Glomerular endothelial cell (primary cell): ENCODE results near the gene TCF7L1. TPM values are rescaled to one million over a fixed set of nuclear protein-coding genes. Genes with fewer than 3 reads are reported as not detected.

Experiments
- DNase-seq: peaks from one replicate; pipeline ENCODE4 v3.0.0-alpha.2; 2011; ENCODE audit warnings: low read depth, low spot score; ENCODE audit errors: extremely low read depth
- total RNA-seq: library from RNA; depleted of rRNA; stranded (reverse); fragments of >200 nt; gene quantifications from 2 replicates; pipeline ENCODE4 v1.2.3, GENCODE V29; 2015

TCF7L1 gene
- total RNA-seq, 1 donor from 2014 or later, result 16.7 TPM

DNA sequence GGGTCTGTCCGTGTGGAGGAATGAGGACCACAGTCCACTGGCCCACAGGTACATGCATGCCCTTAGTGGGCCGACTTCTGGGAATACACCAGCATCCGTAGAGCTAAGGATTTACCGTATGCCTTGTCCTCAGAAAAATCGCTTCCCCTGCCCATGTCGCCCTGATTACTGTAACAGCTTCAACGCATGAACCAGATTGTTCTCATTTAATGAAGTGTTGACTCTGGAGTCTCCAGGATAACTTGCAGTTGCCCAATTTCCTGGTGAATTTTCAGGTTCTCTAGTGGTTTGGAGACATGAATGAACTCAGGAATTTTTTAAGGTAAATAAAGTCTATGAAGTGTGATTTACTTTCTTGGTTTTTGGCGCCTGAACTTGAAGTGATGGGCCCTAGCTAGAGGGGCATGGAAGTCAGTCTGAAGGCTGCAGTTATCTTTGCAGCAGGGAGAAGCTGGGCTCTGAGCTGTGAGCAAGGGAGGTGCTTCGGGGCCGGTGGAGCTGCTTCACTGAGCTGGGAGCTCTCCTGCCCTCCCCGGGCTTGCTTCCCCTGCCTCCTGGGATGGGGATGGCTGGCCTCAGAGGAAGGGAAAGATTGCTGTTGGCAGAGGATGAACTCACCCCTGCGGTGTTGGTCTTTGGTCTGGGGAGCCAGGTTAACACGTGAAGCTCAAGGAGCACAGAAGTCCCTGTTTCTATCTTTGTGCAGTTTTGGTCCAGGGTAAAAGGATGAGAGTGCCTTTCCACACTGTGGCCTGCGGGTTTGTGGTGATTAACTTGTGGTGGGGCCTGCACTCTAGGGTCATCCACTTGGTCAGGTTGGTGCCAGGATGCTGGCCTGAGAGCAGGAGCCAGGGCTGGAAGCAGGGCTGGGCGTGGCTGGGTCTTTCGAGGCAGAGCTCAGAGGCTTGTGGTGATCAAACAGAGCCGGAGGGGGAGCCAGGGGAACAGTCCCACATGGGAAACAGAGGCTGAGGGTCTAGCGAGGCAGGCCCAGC is 28.1 kb downstream of the TCF7L1 start:
- DNase-seq, result no peak

DNA sequence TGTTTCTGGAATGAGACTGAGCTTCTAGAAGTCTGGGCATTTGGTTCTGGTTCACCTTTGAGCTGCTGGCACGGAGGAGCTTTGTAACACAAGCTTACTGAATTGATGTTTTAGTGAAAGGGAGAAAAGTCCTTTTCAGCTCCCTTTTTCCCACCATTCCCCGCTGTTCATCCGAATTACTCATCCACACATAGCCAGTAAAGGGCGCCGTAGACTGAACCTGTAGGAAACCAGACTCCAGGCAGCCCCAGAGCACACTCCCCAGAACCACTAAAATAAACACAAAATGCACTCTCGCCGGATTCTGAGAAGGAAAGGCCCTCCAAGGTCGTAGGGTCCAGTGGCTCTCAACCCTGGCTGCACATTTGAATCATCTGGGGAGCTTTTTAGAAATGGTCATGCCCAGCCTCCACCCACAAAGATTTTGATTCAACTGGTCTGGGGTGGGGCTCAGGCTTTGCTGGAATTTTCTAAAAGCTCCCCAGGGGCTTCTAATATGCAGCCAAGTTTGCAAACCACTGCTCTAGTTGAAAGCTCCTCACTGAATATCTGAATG is 29.6 kb downstream of the TCF7L1 start:
- DNase-seq, result no peak

DNA sequence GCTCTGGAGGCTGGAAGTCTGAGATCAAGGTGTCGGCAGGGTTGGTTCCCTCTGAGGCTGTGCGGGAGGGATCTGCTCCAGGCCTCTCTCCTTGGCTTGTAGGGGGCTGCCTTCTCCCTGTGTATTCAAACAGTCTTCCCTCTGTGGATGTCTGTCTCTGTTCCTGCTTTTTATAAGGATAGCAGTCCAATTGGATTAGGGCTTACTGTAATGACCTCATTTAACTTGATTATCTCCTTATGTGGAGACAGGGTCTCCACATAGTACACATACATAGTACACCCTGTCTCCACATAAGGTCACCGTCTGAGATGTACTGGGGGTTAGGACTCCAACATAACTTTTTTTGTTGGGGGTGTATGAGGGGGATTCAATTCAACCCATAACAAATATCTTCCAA is 30.5 kb downstream of the TCF7L1 start:
- DNase-seq, result no peak

DNA sequence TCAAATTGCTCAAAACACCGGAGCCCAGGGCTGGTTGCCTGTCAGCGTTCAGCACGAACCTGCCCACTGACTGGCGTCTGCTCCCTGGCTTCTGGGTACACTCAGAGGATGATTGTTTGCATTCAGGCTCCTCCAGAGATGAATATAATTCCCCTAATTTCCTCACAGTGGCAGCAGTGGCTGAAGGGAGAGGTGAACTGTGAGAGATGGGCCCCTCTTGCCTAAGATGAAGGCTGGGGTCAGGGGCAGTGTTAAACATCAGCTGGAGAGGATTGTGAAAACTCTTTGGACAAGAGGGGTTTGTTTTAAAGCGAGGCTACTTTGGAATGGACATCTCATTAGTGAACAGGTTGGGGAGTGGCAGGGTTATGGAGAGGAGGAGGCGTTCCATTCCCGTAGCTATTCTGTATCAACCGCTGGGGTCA is 31.0 kb downstream of the TCF7L1 start:
- no peak for DNase-seq

DNA sequence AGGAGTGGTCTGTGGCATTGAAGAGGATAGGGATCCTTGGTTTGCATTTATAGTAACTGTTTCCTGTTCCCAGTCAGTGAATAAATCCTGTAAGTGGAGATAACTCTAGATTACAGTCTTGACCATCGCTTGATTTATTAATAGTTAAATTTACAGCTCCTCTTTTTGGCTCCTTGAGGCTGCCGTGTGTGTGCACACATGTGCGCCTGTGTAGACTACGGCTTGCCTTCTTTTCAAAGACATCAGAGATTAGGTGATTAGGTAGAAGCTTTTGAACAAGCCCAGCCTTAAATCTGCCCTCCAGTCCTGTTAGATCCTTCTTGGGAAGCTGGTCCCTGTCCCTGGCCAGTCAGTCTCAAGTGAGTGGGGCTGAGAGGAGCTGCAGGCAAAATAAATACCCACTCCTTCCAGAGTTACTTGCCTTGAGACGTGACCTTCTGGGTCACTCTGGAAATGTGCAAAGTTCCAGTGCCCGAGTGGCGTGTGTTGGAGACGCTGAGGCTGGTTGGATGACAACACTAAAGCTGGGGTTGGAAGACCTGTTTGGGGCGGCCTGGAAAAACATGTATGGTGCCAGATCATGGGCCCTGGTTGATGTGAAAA is 32.0 kb downstream of the TCF7L1 start:
- no peak for DNase-seq

DNA sequence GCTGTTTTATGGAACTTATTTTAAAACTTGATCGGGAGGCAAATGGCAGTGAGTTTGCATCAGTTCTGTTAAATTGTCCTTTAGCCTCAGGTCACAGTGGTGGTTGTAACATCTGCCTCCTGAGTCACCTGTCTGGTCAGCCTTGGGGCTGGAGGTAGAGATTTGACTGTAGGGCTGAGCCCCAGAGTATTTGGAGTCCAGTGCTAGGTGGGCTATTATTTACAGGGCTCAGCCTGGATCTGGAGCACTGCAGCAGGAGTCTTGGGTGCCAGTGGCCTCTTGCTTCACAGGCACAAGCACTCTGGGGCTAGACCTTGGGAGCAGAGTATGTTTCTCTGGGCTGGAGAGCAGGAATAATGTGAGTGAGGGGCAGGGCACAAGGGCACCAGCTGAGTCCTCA is 32.8 kb downstream of the TCF7L1 start:
- DNase-seq, result no peak

DNA sequence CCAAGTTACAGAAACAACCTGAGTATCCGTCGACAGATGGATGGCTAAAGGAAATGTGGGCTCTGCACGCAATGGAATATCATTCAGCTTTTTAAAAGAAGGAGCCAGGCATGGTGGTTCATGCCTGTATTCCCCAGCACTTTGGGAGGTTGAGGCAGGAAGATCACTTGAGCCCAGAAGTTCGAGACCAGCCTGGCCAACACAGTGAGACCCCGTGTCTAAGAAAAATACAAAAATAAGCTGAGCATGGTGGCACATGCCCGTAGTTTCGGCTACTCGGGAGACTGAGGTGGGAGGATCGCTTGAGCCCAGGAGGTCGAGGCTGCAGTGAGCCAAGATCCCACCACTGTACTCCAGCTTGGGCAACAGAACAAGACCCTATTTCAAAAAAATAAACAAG is 34.3 kb downstream of the TCF7L1 start:
- no peak for DNase-seq

DNA sequence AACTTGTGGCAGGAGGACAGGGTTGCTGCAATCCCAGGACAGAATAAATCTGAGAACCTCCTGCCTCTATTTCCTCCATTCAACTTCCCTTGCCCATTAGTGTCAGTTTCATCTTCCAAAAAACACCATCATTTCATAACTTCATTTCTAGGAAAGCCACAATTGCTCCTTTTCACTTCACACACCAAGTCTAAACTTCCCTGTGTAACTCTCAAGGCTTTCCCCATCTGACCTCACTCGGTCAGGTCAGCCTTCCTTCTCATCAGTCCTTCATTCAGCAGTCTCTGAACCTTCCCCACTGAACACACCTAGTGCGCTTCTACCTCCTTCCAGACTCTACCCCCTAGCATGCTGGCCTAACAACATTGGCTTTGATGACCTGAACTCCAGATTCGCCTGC is 35.8 kb downstream of the TCF7L1 start:
- no peak for DNase-seq

DNA sequence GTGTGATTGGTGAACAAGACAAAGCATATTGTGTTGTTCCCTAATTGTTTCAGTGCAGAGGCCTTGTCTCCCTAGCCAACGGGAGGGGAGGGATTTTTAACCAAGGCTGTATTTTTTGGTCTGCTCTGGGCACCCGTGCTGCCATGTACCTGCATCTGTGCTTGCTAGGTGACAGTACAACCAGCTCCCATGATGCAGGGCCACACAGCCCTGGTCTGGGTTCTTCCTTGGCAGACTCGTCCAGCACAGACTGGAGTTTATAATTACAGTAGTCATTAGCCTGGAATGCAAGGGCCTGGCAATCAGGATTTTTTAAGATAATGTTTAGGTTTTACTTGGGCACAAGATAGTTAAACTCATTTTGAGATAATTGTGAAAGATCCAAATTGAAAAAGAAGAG is 36.4 kb downstream of the TCF7L1 start:
- DNase-seq, result no peak

DNA sequence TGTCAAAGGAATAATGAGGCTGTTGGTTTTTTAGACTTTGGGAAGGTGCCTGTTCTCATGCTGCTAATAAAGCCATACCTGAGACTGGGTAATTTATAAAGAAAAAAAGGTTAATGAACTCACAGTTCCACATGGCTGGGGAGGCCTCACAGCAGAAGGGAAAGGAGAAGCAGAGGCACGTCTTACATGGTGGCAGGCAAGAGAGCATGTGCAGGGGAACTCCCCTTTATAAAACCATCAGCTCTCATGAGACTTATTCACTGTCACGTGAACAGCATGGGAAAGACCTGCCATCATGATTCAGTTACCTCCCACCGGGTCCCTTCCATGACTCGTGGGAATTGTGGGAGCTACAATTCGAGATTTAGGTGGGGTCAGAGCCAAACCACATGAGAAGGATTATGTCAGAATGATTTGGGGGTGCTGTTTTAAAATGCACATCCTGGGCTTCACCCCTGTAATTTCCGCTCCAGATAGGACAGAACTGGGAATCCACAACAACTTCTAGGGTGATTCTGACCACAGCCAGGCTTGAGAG is 37.8 kb downstream of the TCF7L1 start:
- DNase-seq, result no peak

DNA sequence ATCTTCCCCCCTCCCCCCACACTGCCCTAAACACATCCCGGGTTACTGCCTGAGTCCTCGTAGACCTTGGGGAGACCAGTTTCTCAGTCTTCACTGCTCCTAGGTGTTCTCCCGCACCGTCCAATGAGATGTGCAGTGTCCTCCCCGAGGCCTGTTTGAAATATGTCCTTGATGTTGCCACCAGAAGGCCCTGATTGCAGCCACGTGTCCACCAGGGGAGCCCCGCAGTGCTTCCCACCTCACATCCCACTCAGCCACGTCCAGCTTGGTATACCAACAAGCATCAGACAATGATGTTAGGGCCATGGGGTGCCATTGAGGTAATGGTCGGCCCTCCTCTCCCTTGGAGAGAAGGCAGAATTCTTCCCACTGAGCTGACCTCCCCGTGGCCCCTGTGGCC is 38.7 kb downstream of the TCF7L1 start:
- no peak for DNase-seq

DNA sequence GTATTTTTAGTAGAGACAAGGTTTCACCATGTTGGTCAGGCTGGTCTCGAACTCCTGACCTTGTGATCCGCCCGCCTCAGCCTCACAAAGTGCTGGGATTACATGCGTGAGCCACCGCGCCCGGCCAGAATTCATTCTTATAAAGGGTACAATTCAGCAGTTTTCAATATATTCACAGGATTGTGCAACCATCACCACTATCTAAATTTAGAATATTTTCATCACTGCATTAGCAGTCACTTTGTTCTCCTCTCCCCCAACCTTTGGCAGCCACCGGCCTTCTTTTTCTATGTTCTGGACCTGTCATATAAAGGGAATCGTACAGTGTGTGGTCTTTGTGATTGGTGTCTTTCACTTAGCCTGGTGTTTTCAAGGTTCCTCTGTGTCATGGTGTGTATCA is 40.7 kb downstream of the TCF7L1 start:
- no peak for DNase-seq

DNA sequence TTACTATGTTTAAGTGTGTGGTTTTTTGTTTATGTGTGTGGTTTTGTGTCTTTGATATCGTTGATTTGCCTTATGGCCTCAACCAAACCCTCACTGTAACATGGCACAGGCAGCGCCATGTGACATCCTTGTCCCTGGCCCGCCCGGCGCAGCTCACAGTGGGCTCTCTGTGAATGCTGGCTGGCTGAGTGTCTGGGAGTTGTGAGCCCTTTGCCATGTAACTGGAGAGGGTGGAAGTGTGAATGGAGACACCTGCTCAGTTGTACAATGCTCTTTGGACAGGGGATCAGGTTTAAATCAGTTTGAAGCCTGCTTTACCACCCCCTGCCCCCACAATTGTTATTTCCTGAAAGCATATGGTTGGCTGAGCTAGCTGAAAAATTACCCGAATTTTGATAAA is 41.8 kb downstream of the TCF7L1 start:
- no peak for DNase-seq

DNA sequence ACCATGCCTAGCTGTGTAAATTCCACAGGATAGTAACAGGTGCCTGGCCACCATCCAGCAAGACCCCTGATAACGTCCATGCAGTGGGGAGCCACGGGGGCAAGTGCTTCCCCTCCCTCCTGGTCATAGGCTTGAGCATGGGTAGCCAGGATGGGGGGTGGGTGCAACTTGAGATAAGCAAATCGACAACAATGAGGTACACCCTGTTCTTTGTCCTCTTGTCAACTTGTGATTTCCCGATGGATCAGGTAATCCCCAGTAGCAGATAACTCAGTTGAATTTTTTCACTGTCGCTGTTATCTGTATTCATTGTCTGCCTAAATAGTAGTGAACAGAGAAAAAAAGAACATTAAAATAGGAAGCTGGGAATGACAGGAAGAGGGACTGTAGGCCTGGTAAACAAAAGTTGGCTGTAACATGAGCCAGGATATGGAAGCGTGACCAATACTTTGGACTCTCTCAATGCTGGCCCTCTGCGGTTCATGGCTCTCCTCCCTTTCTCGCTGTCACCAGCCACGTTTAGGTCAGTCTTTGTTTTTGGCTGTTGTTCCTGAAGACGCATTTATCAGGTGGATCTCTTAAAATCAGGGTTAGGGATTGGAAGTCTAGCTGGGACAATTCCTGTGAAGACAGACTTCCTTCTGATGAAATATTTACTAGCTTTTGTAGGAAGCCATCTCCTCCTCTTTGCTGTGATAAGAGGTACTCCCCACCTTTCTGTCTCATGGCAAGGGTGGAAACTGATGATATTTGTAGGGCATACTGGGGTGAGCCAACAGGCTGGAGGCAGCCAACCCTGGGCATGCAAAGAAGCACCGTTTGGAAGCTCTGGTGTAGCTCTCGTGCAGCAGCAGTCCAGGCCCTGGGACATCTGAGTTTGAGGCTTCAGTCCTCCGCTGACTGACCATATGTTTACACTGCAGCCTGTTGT is 42.4 kb downstream of the TCF7L1 start:
- DNase-seq, result no peak

DNA sequence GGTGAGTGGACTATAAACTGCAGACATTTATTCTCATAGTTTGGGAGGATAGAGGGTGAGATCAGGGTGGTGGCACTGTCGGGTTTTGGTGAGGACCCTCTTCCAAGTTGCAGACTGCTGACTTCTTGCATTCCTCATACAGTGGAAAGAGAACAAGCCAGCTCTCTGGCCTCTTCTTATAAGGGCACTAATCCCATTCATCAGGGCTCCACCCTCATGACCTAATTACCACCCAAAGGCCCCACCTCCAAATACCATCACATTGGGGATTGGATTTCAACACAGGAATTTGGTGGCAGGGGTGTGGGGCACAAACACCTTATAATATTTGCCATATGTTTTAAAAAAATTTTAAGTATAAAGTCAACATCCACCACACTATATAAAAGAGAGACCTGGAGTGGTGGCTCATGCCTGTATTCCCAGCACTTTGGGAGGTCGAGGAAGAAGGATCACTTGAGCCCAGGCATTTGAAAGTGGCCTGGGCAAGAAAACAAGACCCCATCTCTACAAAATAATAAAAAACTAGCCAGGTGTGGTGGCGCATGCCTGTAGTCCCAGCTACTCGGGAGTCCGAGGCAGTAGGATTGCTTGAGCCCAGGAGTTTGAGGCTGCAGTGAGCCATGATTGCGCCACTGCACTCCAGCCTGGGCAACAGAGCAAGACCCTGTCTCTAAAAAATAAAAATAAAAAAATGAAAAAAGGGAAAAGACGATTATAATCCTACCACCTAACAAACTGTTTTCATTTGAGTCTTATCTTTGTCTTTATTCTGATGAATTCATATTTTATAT is 44.0 kb downstream of the TCF7L1 start:
- DNase-seq, result no peak

DNA sequence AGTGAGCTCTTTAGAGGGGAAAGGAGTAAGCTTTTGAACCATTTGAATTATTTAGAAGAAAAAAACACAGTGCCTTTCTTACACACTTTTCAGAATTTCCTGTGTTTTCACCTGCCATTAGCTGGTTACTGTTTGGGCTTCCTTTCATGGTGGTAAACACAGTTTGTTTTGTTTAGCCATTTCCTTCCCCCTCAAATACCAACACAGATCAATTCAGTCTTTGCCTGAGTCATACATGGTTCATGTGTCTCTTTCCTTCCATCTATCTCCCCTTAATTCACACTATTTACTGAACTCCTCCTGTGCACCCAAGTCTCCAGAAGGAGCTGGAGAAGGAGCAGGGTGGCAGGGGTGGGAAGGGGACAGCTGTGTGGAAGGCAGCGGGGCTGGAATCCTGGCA is 45.0 kb downstream of the TCF7L1 start:
- DNase-seq, result no peak

DNA sequence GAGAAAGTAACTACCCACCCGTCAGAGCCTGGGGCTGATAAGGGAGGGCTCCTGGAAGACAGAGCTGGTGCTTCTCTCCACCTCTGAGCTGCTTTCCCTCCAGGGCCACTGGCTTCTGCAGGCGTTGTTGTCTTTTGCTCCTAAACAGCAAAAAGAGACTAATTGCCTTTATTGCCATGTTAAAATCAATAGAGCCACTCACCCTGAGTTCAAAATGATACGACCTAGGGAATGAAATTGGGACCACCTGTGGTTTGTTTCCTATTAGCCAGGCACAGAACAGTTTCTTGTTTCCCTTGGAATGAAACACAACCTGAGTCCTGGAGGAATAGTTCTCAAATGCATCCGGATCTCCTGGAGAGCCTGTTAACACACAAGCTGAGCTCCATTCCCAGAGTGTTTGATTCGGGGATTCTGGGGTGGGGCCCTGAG is 45.8 kb downstream of the TCF7L1 start:
- no peak for DNase-seq

DNA sequence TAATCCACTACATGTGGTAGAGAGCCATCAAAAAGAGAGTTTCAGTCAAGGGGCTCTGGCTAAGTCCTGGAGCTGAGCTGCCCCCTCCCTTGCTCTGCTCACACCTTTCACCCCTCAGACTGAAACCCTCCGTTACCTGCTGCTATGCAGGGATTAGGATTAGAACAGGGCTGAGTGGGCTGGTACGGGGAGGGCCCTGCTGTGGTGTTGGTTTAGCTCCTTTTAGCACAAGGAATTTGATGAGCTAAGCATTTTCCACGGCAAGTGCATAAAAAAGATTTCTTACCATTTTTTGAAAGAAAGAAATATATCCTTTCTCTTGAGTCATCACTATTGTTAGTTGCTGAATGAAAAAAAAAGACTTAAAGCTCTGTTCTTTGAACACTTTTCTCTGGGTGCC is 46.3 kb downstream of the TCF7L1 start:
- no peak for DNase-seq

DNA sequence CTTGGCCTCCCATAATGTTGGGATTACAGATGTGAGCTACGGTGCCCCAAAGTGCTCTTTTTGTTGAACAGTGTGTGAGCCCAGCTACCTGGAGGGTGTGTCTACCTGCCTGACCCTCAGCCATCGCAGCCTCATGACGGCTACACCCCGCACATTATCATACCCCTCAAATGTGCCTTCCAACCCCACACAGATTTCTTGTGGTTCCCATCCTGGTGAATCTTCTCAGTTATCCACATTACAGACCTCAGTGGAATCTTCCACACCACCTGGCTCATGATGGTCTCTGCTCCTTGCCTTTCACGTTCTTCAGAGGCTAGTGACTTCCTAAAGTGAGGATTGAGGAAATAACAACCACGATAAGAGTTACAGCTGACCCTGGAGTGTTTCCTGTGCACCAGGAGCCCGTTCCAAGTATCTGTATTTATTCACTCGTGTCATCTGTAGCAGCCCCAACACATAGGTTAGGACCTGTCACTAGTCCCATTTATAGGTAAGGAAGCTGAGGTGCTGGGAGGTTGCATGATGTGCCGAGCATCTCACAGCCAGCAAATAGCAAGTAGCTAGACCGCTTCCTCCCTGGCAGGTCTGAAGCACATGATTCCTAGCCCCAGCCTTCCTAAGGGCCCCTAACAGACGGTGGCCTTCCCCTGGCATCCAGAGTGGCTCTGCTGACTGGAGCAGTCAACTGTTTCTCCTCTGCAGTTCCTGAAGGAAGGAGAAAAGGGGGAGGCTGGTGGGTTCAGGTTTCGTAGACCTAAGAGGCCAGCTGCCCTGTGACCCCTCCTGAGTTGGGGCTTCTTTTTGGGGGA is 47.3 kb downstream of the TCF7L1 start:
- DNase-seq, result no peak
